GM10266 (cell line): ENCODE measurements around the gene DAPK2.

ENCODE experiments used
- DNase-seq: peaks from one replicate; pipeline ENCODE4 v3.0.0; 2012; ENCODE audit errors: extremely low spot score
- TF ChIP-seq, protein P1 (sequence below): IDR thresholded peaks from 2 replicates; pipeline ENCODE4 v1.5.1; 2012; ENCODE audit warnings: mild to moderate bottlenecking, low read depth; ENCODE audit not compliant: control insufficient read depth, insufficient read depth; ENCODE audit errors: missing control alignments

The DAPK2 gene

DNA sequence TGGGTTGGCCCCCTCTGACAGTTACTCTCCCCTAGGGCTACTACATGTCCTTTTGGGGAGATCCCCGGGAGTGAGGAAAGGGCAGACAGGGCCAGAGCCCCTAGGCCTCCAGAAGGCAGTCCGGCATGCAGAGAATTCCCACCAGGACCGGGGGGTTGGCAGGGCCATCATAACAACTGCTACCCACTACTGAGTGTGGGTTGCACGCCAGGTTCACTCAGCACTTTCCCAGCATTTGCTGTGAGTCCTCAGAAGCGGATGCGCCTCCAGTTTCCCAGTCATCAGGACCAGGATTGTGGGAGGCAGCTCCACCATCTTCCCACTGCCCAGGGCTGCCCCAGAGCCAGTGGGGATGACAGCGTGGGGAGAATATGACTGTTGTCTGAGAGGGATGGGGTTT, 161.3 kb downstream of the DAPK2 start:
- TF ChIP-seq, protein P1, sequence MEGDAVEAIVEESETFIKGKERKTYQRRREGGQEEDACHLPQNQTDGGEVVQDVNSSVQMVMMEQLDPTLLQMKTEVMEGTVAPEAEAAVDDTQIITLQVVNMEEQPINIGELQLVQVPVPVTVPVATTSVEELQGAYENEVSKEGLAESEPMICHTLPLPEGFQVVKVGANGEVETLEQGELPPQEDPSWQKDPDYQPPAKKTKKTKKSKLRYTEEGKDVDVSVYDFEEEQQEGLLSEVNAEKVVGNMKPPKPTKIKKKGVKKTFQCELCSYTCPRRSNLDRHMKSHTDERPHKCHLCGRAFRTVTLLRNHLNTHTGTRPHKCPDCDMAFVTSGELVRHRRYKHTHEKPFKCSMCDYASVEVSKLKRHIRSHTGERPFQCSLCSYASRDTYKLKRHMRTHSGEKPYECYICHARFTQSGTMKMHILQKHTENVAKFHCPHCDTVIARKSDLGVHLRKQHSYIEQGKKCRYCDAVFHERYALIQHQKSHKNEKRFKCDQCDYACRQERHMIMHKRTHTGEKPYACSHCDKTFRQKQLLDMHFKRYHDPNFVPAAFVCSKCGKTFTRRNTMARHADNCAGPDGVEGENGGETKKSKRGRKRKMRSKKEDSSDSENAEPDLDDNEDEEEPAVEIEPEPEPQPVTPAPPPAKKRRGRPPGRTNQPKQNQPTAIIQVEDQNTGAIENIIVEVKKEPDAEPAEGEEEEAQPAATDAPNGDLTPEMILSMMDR = no peak
- no peak for DNase-seq

DNA sequence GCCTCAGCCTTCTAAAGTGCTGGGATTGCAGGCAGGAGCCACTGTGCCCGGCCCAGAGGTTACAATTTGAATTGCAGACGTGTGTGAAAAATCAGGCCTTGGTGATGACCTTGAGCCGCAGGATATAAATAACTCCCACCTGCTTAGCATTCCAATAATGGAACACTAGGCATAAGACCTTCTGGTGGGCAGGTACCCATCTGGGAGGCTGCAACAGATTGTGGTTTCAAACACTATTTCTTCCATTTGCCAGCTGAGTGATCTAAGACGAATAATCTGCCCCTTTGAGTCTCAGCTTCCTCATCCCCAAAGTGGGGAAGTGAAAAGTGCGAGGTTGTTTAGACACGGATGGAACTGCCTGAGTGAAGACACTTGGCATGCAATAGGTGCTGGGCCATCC, 164.9 kb downstream of the DAPK2 start:
- TF ChIP-seq, protein P1 = no peak

DNA sequence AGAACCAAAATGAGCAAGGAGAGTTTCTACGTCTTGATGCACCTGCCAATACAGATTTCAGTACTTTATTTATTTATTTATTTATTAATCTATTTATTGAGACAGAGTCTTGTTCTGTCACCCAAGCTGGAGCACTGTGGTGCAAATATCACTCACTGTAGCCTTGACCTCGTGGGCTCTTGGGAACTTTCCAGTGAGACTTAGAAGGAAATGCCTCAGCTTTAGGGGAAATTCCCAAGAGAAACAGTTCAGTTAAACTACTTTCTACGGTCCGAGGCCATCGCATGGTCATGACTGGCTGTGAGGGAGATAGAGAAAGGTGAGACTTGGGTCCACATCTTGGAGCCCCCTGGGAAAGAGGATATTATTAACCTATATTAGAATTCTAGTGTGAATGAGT, 165.5 kb downstream of the DAPK2 start:
- TF ChIP-seq, protein P1 = no peak
- DNase-seq = no peak

More for the DNA sequence above, 164.9 kb downstream of the DAPK2 start:
- DNase-seq = no peak

DNA sequence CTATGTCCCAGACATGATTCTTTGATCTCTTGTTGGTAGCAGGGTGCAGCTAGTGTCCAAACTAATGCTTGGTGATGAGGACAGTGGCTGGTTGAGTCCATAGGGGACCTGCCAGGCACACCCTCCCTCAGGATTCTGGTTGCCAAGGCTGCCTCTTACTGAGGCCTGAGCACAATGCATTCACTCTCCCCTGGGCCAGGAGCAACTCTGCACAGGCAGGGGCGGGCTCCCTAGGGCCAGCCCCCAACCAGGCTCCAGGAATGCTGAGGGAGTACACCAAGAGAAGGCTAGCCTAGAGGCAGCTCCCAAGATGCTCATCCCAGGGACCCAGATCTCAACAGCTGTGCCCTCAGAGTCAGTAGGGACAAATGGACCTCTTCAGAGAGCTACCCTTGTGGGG, 166.3 kb downstream of the DAPK2 start:
- TF ChIP-seq, protein P1 = no peak
- DNase-seq = no peak

DNA sequence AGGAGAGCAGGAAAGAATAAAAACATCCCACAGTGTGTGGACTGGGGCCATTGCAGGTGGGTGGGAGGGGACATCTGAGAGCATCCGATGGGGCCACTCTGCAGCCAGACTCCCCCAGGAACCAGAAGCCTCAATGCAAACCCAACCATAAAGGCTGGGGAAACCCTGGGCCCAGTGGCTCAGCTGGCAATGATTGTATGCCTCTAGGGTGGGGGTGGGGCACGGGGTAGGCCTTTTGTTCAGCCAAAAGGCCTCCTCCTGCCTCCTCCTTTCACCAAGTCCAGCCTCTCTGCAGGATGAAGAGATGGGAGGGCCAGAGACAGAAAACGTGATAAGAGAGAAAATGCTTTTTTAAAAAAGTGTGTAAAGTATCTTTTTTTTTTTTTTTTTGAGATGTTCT, 167.1 kb downstream of the DAPK2 start:
- TF ChIP-seq, protein P1 = no peak
- DNase-seq = no peak

DNA sequence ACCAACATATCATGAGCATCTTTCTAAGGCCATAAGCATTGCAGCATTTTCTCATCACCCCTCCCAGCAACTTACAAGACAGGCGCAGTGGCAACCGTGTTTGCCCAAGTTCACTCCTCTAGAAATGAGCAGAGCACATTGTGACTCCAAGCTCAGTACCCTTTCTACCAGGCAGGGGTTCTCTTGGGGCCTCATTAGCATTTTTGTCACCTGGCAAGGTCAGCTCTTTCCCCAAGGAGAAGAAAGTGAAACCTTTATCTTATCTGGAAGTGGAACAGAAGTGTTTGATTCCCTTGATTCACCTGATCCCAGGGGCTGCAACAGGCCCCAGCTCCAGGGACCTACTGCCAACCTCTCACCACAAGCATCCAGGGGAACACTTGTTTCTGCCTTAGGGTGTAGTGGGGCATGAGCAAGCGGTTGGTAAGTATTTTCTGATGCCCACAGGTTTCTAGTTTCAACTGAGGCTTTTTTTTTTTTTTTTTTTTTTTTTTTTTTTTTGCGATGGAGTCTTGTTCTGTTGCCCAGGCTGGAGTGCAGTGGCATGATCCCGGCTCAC, 168.5 kb downstream of the DAPK2 start:
- no peak for DNase-seq
- TF ChIP-seq, protein P1 = no peak

DNA sequence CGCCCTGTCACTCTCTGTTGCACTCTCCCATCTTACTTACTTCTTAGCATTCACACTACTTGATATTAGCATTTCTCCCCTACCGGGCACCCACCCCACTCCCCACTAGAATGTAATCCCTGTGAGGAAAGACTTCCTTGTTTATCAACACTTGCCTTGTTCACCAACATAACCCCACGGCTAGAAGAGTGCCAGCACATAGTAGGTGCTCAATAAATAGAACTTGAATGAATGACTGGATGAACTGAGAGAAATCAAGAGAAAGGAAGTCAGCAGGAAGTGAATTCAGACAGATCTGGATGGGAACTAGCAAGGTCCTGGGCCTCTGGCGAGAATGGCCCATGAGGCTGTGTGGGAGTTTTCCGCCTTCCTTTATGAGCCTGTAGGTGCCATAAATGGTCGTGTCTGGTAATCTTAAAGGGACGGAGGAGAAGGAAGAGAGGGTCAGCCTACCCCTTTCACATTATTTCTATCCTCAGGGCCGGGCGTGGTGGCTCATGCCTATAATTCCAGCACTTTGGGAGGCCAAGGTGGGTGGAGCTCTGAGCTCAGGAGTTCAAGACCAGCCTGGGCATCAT, 170.1 kb downstream of the DAPK2 start:
- TF ChIP-seq, protein P1 = no peak
- no peak for DNase-seq
